Gastrocnemius medialis (tissue), 4 donors: Measurements from ENCODE around the gene KIRREL3. TPM values are rescaled to one million over a fixed set of nuclear protein-coding genes. Genes with fewer than 3 reads are reported as not detected.

Source experiments
- ATAC-seq, 2 donors: fragments of 150-250 bp; one replicate each; pipeline ENCODE4 v1.9.1; 2016
- DNase-seq, 2 donors: peaks; one replicate each; pipeline ENCODE4 v3.0.0-alpha.2; 2019
- H3K27ac ChIP-seq, 4 donors: fragments of 200-600 bp; sonication (generic); 1 replicate in 1 of 4; 2 replicates in 3 of 4; pipeline ENCODE4 v1.5.1; 2016 to 2018; ENCODE audit warnings: mild to moderate bottlenecking in 2 of 4, moderate library complexity in 1 of 4
- H3K27me3 ChIP-seq, 3 donors: fragments of 200-600 bp; sonication (generic) in 2 of 3; 1 replicate in 1 of 3; 2 replicates in 2 of 3; pipeline versions ENCODE4 v1.5.1 to v1.6.0; 2016 to 2019; ENCODE audit warnings: mild to moderate bottlenecking in 1 of 3, moderate library complexity in 1 of 3
- H3K36me3 ChIP-seq, 2 donors: fragments of 200-600 bp; sonication (generic) in 1 of 2; one replicate each; pipeline ENCODE4 v1.5.1; 2017 to 2018
- H3K4me1 ChIP-seq, 2 donors: fragments of 200-600 bp; sonication (generic) in 1 of 2; one replicate each; pipeline ENCODE4 v1.5.1; 2016 to 2017; ENCODE audit warnings: mild to moderate bottlenecking in 2 of 2
- H3K4me3 ChIP-seq, 4 donors: fragments of 200-600 bp; sonication (generic) in 3 of 4; 1 replicate in 1 of 4; 2 replicates in 3 of 4; pipeline ENCODE4 v1.5.1; 2016 to 2019; ENCODE audit warnings: mild to moderate bottlenecking in 2 of 4
- H3K9me3 ChIP-seq, 3 donors: fragments of 200-600 bp; sonication (generic) in 2 of 3; 1 replicate in 1 of 3; 2 replicates in 2 of 3; pipeline ENCODE4 v1.5.1; 2016 to 2019
- POLR2A ChIP-seq, 2 donors: fragments of 450-650 bp; IDR thresholded peaks; one replicate each; pipeline ENCODE4 v1.6.1; 2017; ENCODE audit warnings: antibody characterized with exemption in 2 of 2, mild to moderate bottlenecking in 2 of 2, moderate library complexity in 2 of 2
- in situ Hi-C, 4 donors: fragments of 200-750 bp; cut with MboI; loops; one replicate each; pipeline versions ENCODE4 v1.15.0 to v1.8.0; 2017; ENCODE audit warnings: low sequenced_read_pairs in 4 of 4
- intact Hi-C: fragments of 100-400 bp; cut with DNase I; formaldehyde crosslinking; loops from one replicate; pipeline ENCODE4 v1.15.1; 2023; ENCODE audit warnings: low total_unique reads
- total RNA-seq, 4 donors: library from RNA; depleted of rRNA; stranded (reverse); fragments of >200 nt; gene quantifications; one replicate each; pipeline versions ENCODE4 v1.1.0 to v1.2.3, GENCODE V29; 2016
- TF ChIP-seq, protein P1 (sequence below), 5 experiments: fragments of 450-650 bp in 3 of 5; fragments of 200-600 bp in 2 of 5; sonication (generic) in 2 of 5; IDR thresholded peaks in 4 of 5; conservative IDR thresholded peaks in 1 of 5; 1 replicate in 4 of 5; 2 replicates in 1 of 5; pipeline ENCODE4 v1.5.1; 2016 to 2019; ENCODE audit warnings: antibody characterized with exemption in 5 of 5, mild to moderate bottlenecking in 3 of 5, moderate library complexity in 3 of 5

KIRREL3 gene
- total RNA-seq, 4 donors from 2014 or later = 0.10 TPM; not detected in 3

DNA sequence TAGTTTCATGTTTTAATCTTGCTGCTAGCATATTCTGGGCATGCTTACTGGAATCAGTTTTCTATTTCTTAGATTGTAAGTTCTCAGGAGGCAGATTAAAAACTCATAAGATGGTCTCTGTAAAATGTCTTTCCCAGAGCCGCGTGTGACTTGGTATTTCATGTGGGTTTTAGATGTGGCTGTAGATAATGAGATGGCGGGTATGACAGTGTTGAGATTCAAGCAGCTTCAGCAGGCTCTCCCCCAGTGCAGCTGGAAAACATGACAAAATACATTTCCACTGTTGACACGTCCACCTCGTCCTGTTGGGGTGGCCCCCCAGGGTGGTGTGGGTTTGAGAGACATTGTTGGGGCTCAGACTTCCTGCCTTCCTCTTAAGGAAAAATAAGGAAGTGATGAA lies 106.8 kb downstream of the KIRREL3 start:
- Histone ChIP-seq H3K4me3 (no peak overlapping the region), H3K36me3 (no peaks in the 10 kb centered on the region), H3K9me3 (no peaks in the 10 kb centered on the region), H3K27ac (no peak overlapping the region), H3K27me3 (no peaks in the 10 kb centered on the region), H3K4me1 (no peaks in the 10 kb centered on the region)
- in situ Hi-C loops = no loop called here
- TF ChIP-seq POLR2A (IDR thresholded peaks at IDR 0.05) = no peak
- TF ChIP-seq, protein P1, sequence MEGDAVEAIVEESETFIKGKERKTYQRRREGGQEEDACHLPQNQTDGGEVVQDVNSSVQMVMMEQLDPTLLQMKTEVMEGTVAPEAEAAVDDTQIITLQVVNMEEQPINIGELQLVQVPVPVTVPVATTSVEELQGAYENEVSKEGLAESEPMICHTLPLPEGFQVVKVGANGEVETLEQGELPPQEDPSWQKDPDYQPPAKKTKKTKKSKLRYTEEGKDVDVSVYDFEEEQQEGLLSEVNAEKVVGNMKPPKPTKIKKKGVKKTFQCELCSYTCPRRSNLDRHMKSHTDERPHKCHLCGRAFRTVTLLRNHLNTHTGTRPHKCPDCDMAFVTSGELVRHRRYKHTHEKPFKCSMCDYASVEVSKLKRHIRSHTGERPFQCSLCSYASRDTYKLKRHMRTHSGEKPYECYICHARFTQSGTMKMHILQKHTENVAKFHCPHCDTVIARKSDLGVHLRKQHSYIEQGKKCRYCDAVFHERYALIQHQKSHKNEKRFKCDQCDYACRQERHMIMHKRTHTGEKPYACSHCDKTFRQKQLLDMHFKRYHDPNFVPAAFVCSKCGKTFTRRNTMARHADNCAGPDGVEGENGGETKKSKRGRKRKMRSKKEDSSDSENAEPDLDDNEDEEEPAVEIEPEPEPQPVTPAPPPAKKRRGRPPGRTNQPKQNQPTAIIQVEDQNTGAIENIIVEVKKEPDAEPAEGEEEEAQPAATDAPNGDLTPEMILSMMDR (IDR thresholded peaks at IDR 0.05 in 4 of 5, conservative IDR thresholded peaks at IDR 0.05 in 1 of 5) = no peak
- ATAC-seq (no peak), DNase-seq (no peak)
- intact Hi-C loops = no loop called here

DNA sequence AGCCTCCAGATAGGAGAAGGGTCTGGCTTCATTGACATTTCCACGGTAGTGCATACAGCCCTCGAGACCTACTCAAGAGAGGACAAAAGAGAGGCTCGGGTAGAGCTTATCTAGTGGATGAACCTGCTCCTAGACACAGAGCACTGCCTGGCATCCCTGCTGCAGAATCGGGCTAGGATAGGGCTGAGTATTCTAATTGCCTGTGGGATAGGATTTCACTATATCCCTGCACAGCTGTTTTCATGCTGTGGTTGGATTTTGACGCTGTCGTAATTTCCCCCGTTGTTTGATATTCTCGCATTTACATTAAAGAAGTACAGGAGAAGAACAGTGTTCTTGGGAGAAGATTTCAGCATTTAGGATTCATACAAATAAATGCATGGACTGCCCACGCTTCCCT lies 107.8 kb downstream of the KIRREL3 start:
- H3K9me3 ChIP-seq = no peaks in the 10 kb centered on the region
- intact Hi-C loops (no loop called here), in situ Hi-C loops (no loop called here)
- H3K27me3 ChIP-seq = no peaks in the 10 kb centered on the region
- ATAC-seq = no peak
- H3K36me3 ChIP-seq = no peaks in the 10 kb centered on the region
- no peak overlapping the region for H3K4me3 ChIP-seq
- H3K4me1 ChIP-seq = no peaks in the 10 kb centered on the region
- TF ChIP-seq POLR2A (IDR thresholded peaks at IDR 0.05) = no peak
- TF ChIP-seq, protein P1 (IDR thresholded peaks at IDR 0.05 in 4 of 5, conservative IDR thresholded peaks at IDR 0.05 in 1 of 5) = no peak
- no peak overlapping the region for H3K27ac ChIP-seq
- DNase-seq = no peak

DNA sequence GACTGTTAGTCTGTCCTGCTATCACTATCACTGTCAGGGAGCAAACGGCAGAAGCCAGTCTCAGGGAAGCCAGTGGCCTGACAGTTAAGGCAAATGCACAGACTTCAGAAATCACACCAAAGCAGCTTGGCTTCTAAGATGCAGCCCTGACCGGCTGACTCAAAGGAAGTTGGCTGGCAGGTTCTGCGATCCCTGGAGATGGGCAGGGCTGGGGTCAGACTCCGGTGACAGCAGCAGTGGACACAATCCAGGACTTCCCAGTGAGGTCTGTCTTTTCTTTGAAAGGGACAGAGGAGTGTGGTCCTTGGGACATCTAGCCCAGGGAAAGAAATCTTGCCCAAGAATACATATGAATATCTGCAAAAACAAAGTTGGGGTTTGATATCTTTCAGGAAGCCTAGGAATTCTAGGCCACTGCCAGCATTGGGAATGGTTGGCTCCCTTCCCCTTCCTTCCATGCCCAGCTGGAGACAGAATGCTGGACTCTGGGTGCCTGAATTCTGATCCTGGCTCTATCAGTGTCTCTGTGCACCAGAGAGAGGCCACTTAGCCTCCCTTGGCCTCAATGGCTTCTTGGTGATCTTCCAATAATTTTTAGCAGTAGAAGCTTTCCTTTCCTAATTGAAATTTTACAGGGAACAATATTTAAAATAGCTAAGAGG lies 108.9 kb downstream of the KIRREL3 start:
- H3K4me3 ChIP-seq = no peak overlapping the region
- no peaks in the 10 kb centered on the region for H3K27me3 ChIP-seq
- H3K36me3 ChIP-seq = no peaks in the 10 kb centered on the region
- H3K27ac ChIP-seq = no peak overlapping the region
- ATAC-seq (no peak), DNase-seq (no peak)
- intact Hi-C loops (no loop called here), in situ Hi-C loops (no loop called here)
- no peaks in the 10 kb centered on the region for H3K9me3 ChIP-seq
- no peaks in the 10 kb centered on the region for H3K4me1 ChIP-seq
- TF ChIP-seq POLR2A (IDR thresholded peaks at IDR 0.05) = no peak
- TF ChIP-seq, protein P1 (IDR thresholded peaks at IDR 0.05 in 4 of 5, conservative IDR thresholded peaks at IDR 0.05 in 1 of 5) = no peak

DNA sequence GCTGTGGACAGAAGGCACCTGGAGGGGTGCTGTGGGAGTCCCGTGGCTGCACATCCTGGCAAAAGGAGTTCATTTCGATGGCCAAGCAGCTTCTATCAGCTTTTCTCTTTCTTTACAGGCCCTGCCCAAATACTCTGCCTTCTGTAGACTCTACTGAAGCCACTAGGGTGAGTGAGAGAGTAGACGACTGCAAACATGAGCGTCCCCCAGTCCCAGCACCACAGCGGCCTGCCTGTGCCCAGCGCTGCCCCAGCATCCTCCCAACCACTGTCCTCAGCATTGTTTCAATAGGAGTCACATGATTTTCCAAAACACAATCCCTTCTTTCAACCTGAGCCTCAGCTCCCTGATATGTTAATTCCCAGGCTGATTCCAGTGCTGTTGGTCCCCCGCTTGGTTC lies 110.0 kb downstream of the KIRREL3 start:
- no peaks in the 10 kb centered on the region for H3K4me1 ChIP-seq
- no peaks in the 10 kb centered on the region for H3K36me3 ChIP-seq
- in situ Hi-C loops = no loop called here
- no peaks in the 10 kb centered on the region for H3K27me3 ChIP-seq
- intact Hi-C loops = no loop called here
- TF ChIP-seq, protein P1 (IDR thresholded peaks at IDR 0.05 in 4 of 5, conservative IDR thresholded peaks at IDR 0.05 in 1 of 5) = no peak
- TF ChIP-seq POLR2A (IDR thresholded peaks at IDR 0.05) = no peak
- no peak for ATAC-seq
- no peak overlapping the region for H3K4me3 ChIP-seq
- DNase-seq = no peak
- H3K9me3 ChIP-seq = no peaks in the 10 kb centered on the region
- H3K27ac ChIP-seq = no peak overlapping the region
